HG02763 (cell line): ENCODE results near the gene ITIH3.

ENCODE experiments used
- ATAC-seq: cut with Tn5 transposase; IDR thresholded peaks from one replicate; pipeline ENCODE4 v1.9.1; 2021; ENCODE audit warnings: mild to moderate bottlenecking, moderate library complexity; ENCODE audit not compliant: unreplicated experiment

The ITIH3 gene

DNA sequence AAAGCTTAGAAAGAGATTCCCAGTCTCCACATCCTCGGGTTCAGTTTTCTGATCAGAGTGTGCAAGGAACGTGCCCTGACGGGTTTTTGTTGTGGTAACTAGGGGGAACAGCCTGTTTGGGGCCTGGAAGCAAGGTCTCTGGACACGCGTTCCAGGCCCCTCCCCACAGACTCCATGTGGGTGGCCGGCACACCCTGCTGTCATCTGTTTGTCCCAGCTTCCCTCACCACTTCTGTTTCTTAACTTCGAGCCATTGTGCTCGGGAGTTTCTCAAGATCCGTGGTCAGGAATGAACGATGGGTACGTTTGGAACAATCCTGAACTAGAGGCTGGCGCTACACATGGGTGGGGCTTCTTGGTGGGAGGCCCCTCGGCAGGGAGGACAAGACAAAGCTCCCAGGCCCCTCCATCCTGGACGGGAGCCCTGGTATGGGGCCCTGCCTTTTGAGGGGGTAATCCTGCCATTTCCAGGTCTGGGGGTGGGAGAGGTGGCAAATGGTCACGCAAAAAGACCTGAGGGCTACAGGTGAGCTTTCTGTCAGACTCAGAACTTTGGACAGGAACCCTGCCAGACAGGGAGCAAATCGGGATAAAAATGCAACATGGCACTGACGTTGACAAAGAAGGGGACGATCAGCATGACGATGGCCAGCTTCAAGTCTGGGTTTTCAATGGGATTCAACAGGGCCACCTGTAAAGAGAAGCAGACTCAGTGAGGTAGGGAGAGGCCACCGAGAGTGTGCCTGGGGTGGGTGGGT lies 48.7 kb downstream of the ITIH3 start:
- ATAC-seq = no peak

DNA sequence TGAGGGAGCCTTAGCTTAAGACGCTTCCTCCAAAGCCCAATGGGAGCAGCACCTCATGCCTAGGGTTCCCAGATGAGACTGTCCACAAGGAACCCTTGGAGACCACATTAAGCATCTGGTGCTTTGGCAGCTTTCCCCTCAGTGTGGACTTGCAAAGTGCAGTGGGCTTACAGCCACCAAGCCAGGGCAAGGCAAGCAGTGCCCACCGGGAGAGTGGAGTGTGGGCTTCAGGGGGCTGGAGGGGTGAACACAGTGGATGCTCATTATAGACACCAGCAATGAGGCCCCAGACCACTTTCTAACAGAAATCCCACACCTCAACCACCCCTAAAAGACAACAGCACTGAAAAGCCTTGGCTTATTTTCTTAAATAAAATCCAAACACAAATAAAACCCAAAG lies 49.3 kb downstream of the ITIH3 start:
- ATAC-seq = no peak

- no peak for ATAC-seq
These were observed 49.8 kb downstream of the ITIH3 start for GRCh38 chr3:52844290-52844975.

DNA sequence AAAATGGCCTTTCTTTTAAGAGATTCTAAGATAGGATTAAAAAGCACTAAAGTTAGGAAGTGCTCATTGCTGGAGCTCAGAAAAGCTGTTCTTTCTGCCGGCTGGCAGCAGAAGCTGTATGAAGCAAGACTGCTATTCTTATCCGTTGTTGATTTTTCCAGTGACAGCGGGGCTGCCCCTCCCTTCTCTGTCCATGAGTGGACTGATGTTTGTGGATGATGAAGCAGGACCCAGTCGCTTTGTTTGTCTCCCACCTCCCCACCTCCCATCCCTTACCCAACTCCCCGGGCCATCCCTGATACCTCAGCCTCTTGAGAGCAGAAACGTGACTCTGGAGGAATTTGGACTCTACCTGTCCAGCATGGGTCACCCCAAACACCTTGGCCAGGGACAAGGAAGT lies 50.6 kb downstream of the ITIH3 start:
- ATAC-seq = no peak

- ATAC-seq = no peak
These were observed 51.3 kb downstream of the ITIH3 start for GRCh38 chr3:52845691-52846431.

- no peak for ATAC-seq
These were observed 51.9 kb downstream of the ITIH3 start for GRCh38 chr3:52846432-52846965.

DNA sequence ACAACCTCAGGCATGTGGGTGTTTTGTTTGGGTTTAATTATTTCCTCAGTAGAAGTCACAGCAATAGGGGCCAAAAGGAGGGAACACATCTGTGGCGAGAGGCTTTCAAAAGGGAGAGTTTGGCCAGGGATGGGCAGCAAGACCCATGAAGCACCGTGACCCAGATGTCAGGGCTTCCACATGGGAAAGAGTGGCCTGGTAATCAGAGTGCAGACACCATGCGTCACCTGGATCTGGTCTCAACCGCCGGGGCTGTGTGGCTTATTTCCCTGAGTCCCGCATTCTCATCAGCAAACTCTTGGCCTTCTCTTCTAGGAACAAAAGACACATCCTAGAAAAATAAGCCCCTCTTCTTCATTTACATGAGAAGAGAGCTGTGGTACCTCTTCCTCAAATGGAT lies 52.6 kb downstream of the ITIH3 start:
- no peak for ATAC-seq

DNA sequence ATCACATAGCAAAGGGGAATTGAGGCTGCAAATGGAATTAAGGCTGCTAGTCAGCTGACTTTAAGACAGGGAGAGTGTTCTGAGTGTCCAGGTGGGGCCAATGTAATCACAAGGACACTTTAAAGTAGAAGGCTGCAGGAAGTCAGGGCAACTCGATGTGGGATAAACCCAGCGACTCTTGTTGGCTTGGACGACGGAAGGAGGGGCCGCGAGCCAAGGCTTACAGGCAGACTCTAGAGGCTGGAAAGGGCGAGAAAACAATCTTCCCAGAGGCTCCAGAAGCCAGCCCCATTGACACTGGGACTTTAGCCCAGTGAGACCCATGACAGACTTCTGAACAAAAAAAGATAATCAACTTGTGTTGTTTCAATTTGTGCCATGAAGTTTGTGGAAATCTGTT lies 53.1 kb downstream of the ITIH3 start:
- ATAC-seq = no peak

DNA sequence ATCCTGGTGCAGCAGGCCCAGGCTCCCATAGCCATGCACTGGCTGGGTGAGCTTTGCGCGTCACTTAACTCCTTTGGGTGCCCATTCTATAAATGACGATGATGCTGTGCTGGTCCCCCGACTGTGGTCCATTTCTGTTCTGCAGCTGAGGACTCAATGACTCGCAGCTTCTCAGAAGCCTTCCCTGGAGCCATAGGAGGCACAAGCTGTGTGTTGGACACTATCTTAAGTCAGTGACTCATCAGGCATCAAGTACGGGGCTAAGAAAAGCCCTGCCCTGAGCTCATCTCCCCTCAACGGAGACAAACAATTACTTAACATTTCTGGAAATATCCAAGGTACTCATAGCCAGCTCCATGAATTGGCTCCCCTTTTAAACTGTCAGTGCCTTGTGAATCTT lies 54.0 kb downstream of the ITIH3 start:
- no peak for ATAC-seq

DNA sequence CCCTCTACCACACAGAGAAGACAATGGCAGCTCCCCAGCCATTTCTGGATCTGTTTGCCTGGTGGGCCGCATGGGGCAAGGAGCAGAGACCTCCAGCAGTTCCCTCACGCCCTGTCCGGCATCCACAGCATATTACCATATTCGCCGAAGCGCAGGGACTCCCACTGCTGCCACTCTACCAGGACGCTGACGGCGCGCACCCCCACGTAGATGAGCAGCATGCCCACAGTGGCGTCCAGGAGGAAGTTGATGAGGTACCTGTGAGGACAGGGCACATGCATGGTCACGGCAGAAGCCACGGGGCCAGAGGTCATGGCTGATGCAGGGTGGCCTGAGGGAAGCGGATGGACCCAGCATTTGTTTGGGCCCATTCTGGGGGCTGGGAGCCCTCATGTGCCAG lies 55.1 kb downstream of the ITIH3 start:
- ATAC-seq = no peak

DNA sequence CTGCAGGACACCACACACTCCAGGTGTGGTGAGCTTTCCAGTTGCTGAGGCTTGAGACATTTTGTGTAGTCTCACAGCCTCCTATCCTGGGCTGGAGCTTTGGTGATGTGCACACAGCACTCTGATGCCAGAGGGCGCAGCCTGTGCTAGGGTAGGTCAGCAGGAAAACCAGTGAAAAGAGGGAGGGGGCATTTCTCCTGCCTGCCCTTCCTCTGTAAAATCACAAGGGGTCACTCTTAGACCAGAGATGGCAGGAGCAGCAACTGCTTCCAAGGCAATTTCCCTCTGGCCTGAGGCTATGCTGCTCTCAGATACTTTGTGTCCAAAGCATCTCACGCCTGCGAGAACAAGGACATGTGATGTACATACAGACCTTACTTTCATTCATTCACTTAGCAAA lies 56.8 kb downstream of the ITIH3 start:
- no peak for ATAC-seq

DNA sequence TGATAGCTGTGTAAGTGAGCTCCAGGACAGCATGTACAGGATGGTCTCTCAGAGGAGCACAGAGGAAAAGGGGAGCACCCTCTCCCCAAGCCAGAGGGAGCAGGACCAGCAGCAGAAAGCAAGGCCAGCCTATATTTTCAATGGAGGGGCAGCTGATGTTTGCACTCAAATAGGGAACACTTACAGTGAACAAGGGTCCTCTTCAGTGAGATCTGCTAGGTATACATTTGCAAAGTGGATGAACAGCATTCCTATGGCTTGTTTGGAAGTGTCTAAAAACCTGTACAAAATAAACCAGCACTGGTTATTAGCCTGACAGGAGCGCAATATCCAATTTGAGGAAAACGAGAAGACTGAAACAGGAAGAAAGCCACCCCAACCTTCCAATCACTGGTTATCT lies 57.8 kb downstream of the ITIH3 start:
- no peak for ATAC-seq

DNA sequence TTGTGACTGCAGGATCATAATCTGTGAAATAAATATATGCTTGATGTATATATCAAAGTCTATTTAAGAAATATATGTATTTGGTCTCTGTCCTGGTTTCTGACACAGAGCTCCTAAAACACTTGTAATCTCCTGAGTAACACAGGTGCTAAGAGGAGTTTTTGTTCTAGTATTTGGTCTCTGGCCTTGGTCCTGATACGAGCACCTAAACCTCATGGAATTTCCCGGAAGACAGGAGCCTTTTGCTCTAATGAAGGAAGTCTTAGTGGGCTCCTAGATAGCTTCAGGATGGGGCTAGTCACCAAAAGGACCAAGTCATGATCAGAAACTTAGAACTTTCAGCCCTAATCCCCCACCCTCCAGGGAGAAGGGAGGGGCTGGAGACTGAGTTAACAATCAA lies 59.4 kb downstream of the ITIH3 start:
- no peak for ATAC-seq

GRCh38 chr3:52856666-52857065 lies 62.1 kb downstream of the ITIH3 start:
- ATAC-seq = no peak

DNA sequence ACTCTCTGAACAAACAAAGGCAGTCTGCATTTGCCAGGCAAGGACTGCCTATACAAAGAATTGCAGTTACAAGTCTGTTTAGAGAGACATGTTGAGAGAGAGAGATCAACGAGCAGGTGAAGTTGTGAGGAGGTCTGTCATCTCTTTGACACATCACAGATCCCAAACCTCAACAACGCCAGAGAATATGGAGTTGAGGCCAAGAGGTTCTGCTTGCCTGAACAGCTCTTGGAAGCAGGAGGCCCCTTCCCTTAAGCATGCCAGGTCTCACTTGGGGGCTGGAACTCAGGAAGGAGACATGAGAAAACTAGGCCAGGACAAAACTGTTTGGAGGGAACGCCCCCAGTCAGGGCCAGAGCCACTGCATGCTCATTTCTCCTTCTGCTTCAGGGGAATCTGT lies 62.5 kb downstream of the ITIH3 start:
- ATAC-seq = no peak

DNA sequence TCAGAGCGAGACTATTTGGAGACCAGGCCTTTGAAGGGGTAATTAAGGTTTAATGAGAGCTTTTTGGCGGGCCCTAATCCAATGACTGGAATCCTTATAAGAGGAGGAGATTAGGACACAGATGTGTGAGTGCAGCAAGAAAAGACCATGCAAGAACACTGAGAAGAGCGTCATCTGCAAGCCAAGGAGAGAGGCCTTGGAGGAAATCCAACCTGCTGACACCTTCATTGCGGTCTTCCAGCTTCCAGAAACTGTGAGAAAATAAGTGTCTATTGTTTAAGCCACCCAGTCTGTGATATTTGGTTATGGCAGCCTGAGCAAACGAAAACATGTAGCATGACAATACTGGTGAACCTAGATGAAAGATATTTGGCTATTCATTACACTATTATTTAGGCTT lies 63.3 kb downstream of the ITIH3 start:
- no peak for ATAC-seq
